HFFc6 (cell line): Measurements from ENCODE around the gene ASTN2. TPM values are rescaled to one million over a fixed set of nuclear protein-coding genes. Genes with fewer than 3 reads are reported as not detected.

Experiments used
- DNase-seq: peaks from one replicate; pipeline ENCODE4 v3.0.0-alpha.2; 2018
- H3K27ac Mint-ChIP-seq: 2 replicates; pipeline ENCODE4 v1.8.0; 2020; ENCODE audit warnings: mild to moderate bottlenecking, mixed read lengths
- H3K27me3 Mint-ChIP-seq: 2 replicates; pipeline ENCODE4 v1.8.0; 2021; ENCODE audit warnings: mild to moderate bottlenecking, moderate library complexity, mixed read lengths; ENCODE audit not compliant: insufficient read depth
- H3K36me3 Mint-ChIP-seq: 2 replicates; pipeline ENCODE4 v1.8.0; 2021; ENCODE audit warnings: low read depth, mixed read lengths
- H3K4me1 Mint-ChIP-seq: 2 replicates; pipeline ENCODE4 v1.8.0; 2020; ENCODE audit warnings: low read depth, mixed read lengths
- H3K4me3 Mint-ChIP-seq: 2 replicates; pipeline ENCODE4 v1.8.0; 2020; ENCODE audit warnings: mild to moderate bottlenecking, moderate library complexity, mixed read lengths
- H3K9me3 Mint-ChIP-seq: 2 replicates; pipeline ENCODE4 v1.8.0; 2020; ENCODE audit warnings: mild to moderate bottlenecking, mixed read lengths
- total RNA-seq, 6 experiments: library from RNA; stranded (reverse); fragmentation: NEBNext Ultra II Directional; extraction: Animal tissue kit (Norgen Biotek cat#: 25700); gene quantifications; 2 replicates in 1 of 6; 3 replicates in 5 of 6; pipeline ENCODE4 v1.2.3, GENCODE V29; 2021
- TF ChIP-seq, protein P1 (sequence below): fragments of 200-600 bp; sonication (generic); IDR thresholded peaks from 2 replicates; pipeline ENCODE4 v1.5.0; 2021; ENCODE audit warnings: antibody characterized with exemption, mild to moderate bottlenecking

ASTN2 gene
- total RNA-seq, 6 experiments from 2014 or later: 7.3 to 9.7 (median 8.3) TPM

DNA sequence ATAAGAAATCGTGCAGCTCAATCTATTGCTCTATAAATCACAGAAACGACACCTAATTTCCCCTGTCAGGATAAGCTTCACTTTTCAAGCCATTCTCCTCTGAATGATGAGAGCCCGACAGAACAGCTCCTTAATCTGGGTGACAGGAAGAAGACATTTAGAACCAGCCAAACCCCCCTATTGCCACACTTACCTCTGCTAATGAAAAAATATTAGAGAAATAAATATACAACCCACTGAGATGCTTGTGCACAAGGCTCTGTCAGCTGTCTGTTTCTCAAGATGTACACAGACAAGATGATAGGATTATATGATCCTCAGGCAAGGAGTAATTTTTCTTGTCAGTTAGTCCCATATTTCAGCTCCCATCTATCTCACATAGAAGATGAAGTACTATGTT, 785.2 kb downstream of the ASTN2 start:
- no peak overlapping the region for H3K4me3 Mint-ChIP-seq
- peaks cover 29% of the 10 kb centered on the region for H3K4me1 Mint-ChIP-seq
- no peak overlapping the region for H3K27ac Mint-ChIP-seq
- H3K27me3 Mint-ChIP-seq: no peaks in the 10 kb centered on the region; the same call in 1 of the 2 replicates
- no peaks in the 10 kb centered on the region for H3K9me3 Mint-ChIP-seq
- TF ChIP-seq, protein P1, sequence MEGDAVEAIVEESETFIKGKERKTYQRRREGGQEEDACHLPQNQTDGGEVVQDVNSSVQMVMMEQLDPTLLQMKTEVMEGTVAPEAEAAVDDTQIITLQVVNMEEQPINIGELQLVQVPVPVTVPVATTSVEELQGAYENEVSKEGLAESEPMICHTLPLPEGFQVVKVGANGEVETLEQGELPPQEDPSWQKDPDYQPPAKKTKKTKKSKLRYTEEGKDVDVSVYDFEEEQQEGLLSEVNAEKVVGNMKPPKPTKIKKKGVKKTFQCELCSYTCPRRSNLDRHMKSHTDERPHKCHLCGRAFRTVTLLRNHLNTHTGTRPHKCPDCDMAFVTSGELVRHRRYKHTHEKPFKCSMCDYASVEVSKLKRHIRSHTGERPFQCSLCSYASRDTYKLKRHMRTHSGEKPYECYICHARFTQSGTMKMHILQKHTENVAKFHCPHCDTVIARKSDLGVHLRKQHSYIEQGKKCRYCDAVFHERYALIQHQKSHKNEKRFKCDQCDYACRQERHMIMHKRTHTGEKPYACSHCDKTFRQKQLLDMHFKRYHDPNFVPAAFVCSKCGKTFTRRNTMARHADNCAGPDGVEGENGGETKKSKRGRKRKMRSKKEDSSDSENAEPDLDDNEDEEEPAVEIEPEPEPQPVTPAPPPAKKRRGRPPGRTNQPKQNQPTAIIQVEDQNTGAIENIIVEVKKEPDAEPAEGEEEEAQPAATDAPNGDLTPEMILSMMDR: no peak
- no peak for DNase-seq
- no peaks in the 10 kb centered on the region; the same call in 1 of the 2 replicates for H3K36me3 Mint-ChIP-seq

DNA sequence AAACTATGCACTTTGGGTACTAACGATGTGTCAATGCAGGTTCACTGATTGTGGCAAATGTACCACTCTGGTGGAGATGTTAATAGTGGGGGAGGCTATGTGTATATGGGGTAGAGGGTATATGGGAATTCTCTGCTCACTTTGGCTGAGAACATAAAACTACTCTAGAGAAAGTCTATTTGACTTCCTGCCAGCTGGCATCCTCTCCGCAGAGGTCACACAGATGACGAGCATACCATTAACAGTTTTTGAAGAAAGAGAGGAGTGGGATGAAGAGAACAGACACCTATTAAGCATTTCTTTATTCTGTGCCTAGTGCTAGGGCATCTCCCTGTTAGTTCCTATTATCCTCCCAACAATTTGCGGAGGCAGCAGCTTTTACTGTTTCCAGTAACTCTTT, 786.1 kb downstream of the ASTN2 start:
- Mint-ChIP-seq H3K4me1 (peaks cover 26% of the 10 kb centered on the region), H3K9me3 (no peaks in the 10 kb centered on the region)
- DNase-seq: no peak

DNA sequence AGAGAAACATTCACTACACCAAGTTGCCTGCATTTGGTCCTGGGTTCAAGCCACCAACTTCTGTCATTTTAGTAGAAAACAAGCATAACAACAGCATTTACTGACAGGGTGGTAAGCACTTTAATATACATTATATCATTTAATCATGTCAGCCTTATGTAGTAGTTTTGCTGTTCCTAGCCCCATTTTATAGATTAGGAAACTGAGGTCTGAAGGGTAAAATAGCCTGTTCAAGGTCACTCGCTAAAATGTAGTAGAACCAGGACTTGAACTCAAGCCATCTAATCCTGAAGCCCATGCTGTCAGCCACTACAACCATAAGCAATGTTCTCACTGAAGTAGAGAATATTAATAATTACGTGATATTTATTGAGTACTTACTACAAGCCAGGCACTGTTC, 787.4 kb downstream of the ASTN2 start:
- Mint-ChIP-seq H3K4me1 (peaks cover 13% of the 10 kb centered on the region), H3K36me3 (no peaks in the 10 kb centered on the region; the same call in 1 of the 2 replicates), H3K9me3 (no peaks in the 10 kb centered on the region), H3K27me3 (no peaks in the 10 kb centered on the region; the same call in 1 of the 2 replicates), H3K27ac (no peak overlapping the region), H3K4me3 (no peak overlapping the region)
- no peak for DNase-seq
- TF ChIP-seq, protein P1: no peak

More for the DNA sequence above, 786.1 kb downstream of the ASTN2 start:
- no peaks in the 10 kb centered on the region; the same call in 1 of the 2 replicates for H3K36me3 Mint-ChIP-seq
- H3K4me3 Mint-ChIP-seq: no peak overlapping the region
- no peak overlapping the region for H3K27ac Mint-ChIP-seq
- TF ChIP-seq, protein P1: no peak
- no peaks in the 10 kb centered on the region; the same call in 1 of the 2 replicates for H3K27me3 Mint-ChIP-seq

DNA sequence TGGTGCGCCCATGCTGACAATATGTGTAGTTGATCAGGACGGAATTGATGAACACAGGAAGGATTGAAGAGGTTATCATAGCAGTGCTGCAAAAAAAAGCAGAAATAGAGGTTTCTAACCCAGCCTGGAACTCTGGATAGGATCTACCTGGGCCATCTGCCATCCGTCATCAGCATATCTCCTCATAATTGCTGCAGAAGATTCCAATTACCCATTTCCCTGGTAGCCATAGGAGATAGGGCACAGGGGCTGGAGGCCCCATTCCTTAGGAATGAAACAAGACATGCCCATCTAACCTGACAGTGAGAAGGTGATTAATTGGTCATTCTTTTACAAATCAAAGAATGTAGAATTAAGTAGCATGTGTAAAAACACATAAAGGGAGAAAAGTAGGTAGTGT, 788.1 kb downstream of the ASTN2 start:
- no peaks in the 10 kb centered on the region; the same call in 1 of the 2 replicates for H3K36me3 Mint-ChIP-seq
- no peak for DNase-seq
- TF ChIP-seq, protein P1: no peak
- no peak overlapping the region for H3K27ac Mint-ChIP-seq
- H3K4me1 Mint-ChIP-seq: peaks cover 6% of the 10 kb centered on the region
- no peaks in the 10 kb centered on the region; the same call in 1 of the 2 replicates for H3K27me3 Mint-ChIP-seq
- H3K4me3 Mint-ChIP-seq: no peak overlapping the region
- H3K9me3 Mint-ChIP-seq: no peaks in the 10 kb centered on the region

DNA sequence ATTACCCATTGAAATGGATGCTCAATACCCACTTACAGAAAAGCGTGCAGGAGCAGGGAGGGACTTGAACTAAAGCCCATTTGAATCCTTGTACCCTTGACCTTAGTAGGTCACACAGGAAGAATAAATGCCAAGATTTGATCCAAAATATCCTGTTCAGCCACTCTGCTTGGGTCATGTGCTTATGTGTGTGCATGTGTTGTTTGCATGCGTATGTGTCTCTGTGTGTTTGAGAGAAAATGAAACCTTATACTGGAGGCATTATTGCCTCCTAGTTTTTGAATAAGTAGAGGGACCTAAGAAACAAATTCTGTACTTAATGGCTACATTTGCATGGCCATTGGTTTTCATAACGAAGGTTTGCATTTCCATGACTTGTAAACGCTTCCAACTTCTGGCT, 791.1 kb downstream of the ASTN2 start:
- H3K4me3 Mint-ChIP-seq: no peak overlapping the region
- H3K4me1 Mint-ChIP-seq: no peaks in the 10 kb centered on the region
- no peaks in the 10 kb centered on the region for H3K9me3 Mint-ChIP-seq
- TF ChIP-seq, protein P1: no peak
- H3K27me3 Mint-ChIP-seq: no peaks in the 10 kb centered on the region
- H3K27ac Mint-ChIP-seq: no peak overlapping the region
- DNase-seq: no peak
- no peaks in the 10 kb centered on the region for H3K36me3 Mint-ChIP-seq
